Activated CD4-positive, alpha-beta memory T cell treated with anti-CD3 and anti-CD28 coated beads, Interleukin-2, amount 10 ng/mL, durations not matched to agents 7 days and 5 days (primary cell): ENCODE data around the gene RETREG1. TPM values are rescaled to one million over a fixed set of nuclear protein-coding genes. Genes with fewer than 3 reads are reported as not detected.
"Not testable (repeated sequence)": the region's sequence is repeated elsewhere in the genome, so short reads cannot be mapped to it uniquely, and the experiment has no call there.

Experiments used
- CTCF ChIA-PET: fragments of 350-600 bp; sonication (Branson Sonifier 250); formaldehyde crosslinking; loops from one replicate; lab custom pipeline; 2021; ENCODE audit warnings: antibody characterized with exemption, inconsistent platforms; lab: Charles Lee
- POLR2A ChIA-PET: fragments of 350-600 bp; sonication (Branson Sonifier 250); formaldehyde crosslinking; loops from one replicate; lab custom pipeline; 2021; ENCODE audit warnings: antibody characterized with exemption; lab: Charles Lee
- DNase-seq: peaks from one replicate; pipeline ENCODE4 v3.0.0-alpha.2; 2020
- H3K27ac Mint-ChIP-seq: one replicate; pipeline ENCODE4 v1.8.0; 2021; ENCODE audit warnings: mild to moderate bottlenecking, mixed read lengths
- H3K27me3 Mint-ChIP-seq: one replicate; pipeline ENCODE4 v1.8.0; 2021; ENCODE audit warnings: mixed read lengths
- H3K36me3 Mint-ChIP-seq: one replicate; pipeline ENCODE4 v1.8.0; 2021; ENCODE audit warnings: low read depth, mixed read lengths
- H3K4me1 Mint-ChIP-seq: one replicate; pipeline ENCODE4 v1.8.0; 2021; ENCODE audit warnings: mixed read lengths
- H3K4me3 Mint-ChIP-seq: one replicate; pipeline ENCODE4 v1.8.0; 2021; ENCODE audit warnings: mild to moderate bottlenecking, mixed read lengths
- H3K9me3 Mint-ChIP-seq: one replicate; pipeline ENCODE4 v1.8.0; 2021; ENCODE audit warnings: mixed read lengths
- total RNA-seq, 2 experiments: library from RNA; stranded (reverse); gene quantifications; one replicate each; pipeline ENCODE4 v1.2.3, GENCODE V29; 2021

The RETREG1 gene
- total RNA-seq, 2 experiments from 2014 or later = 15.1 to 17.3 TPM

- peak overlapping the region; percentile 28 for H3K4me3 Mint-ChIP-seq
Measured at GRCh38 chr5:16456103-16456832, 160.5 kb downstream of the RETREG1 start.

GRCh38 chr5:16455668-16456067 lies 161.1 kb downstream of the RETREG1 start:
- no peaks in the 10 kb centered on the region for H3K27me3 Mint-ChIP-seq
- DNase-seq = no peak
- peak overlapping the region; percentile 80 for H3K27ac Mint-ChIP-seq
- POLR2A ChIA-PET = interaction anchor here (0.6 to 2.0 kb wide), 4 partner anchors 9 to 19 kb away, joined by 3 to 10 read pairs (median 6); partner anchors contain the start of gene ZNF622
- peak overlapping the region; percentile 28 for H3K4me3 Mint-ChIP-seq
- CTCF ChIA-PET = interaction anchor here (1.0 to 4.6 kb wide), 8 partner anchors 9 to 295 kb away, joined by 3 to 48 read pairs (median 10); partner anchors contain the start of gene ZNF622
- H3K36me3 Mint-ChIP-seq = peaks cover 75% of the 10 kb centered on the region
- H3K9me3 Mint-ChIP-seq = no peaks in the 10 kb centered on the region
- H3K4me1 Mint-ChIP-seq = peaks cover 45% of the 10 kb centered on the region

More at GRCh38 chr5:16456103-16456832, 160.5 kb downstream of the RETREG1 start:
- Mint-ChIP-seq H3K4me1 (peaks cover 51% of the 10 kb centered on the region), H3K27ac (peak overlapping the region; percentile 80), H3K27me3 (no peaks in the 10 kb centered on the region), H3K36me3 (peaks cover 75% of the 10 kb centered on the region), H3K9me3 (no peaks in the 10 kb centered on the region)
- ChIA-PET CTCF (interaction anchor here (0.8 to 4.6 kb wide), 11 partner anchors 9 to 295 kb away, joined by 3 to 48 read pairs (median 4); partner anchors contain the start of genes RETREG1 and ZNF622), POLR2A (interaction anchor here (0.9 to 2.0 kb wide), 4 partner anchors 9 to 11 kb away, joined by 5 to 10 read pairs (median 6); partner anchors contain the start of gene ZNF622)
- DNase-seq = peak; percentile 49

- ChIA-PET POLR2A (interaction anchor here (2.0 kb wide), 1 partner anchor 13 kb away, joined by 6 read pairs; no protein-coding TSS in a partner anchor), CTCF (interaction anchor here (0.6 to 4.6 kb wide), 5 partner anchors 15 to 294 kb away, joined by 3 to 48 read pairs (median 3); no protein-coding TSS in a partner anchor)
- peaks cover 38% of the 10 kb centered on the region for H3K4me1 Mint-ChIP-seq
- no peak overlapping the region for H3K4me3 Mint-ChIP-seq
- H3K27me3 Mint-ChIP-seq = no peaks in the 10 kb centered on the region
- no peak for DNase-seq
- H3K36me3 Mint-ChIP-seq = peaks cover 80% of the 10 kb centered on the region
- H3K9me3 Mint-ChIP-seq = no peaks in the 10 kb centered on the region
- H3K27ac Mint-ChIP-seq = no peak overlapping the region
Measured at GRCh38 chr5:16454686-16455085, 162.1 kb downstream of the RETREG1 start.

- Mint-ChIP-seq H3K27me3 (no peaks in the 10 kb centered on the region), H3K9me3 (no peaks in the 10 kb centered on the region), H3K4me3 (no peak overlapping the region), H3K36me3 (peaks cover 82% of the 10 kb centered on the region), H3K27ac (no peak overlapping the region), H3K4me1 (peaks cover 31% of the 10 kb centered on the region)
- POLR2A ChIA-PET = no interaction called here
- DNase-seq = no peak
- CTCF ChIA-PET = interaction anchor here (2.4 kb wide), 1 partner anchor 293 kb away, joined by 9 read pairs; no protein-coding TSS in a partner anchor
Measured at GRCh38 chr5:16453609-16454008, 163.2 kb downstream of the RETREG1 start.

GRCh38 chr5:16450163-16450562 lies 166.6 kb downstream of the RETREG1 start:
- Mint-ChIP-seq H3K4me3 (no peak overlapping the region), H3K27me3 (no peaks in the 10 kb centered on the region), H3K4me1 (peaks cover 6% of the 10 kb centered on the region), H3K27ac (no peak overlapping the region), H3K9me3 (no peaks in the 10 kb centered on the region), H3K36me3 (peaks cover 68% of the 10 kb centered on the region)
- no peak for DNase-seq
- ChIA-PET CTCF (no interaction called here), POLR2A (no interaction called here)

- H3K36me3 Mint-ChIP-seq = peaks cover 47% of the 10 kb centered on the region
- POLR2A ChIA-PET = interaction anchor here (0.9 to 1.4 kb wide), 2 partner anchors 9 to 18 kb away, joined by 3 to 10 read pairs; no protein-coding TSS in a partner anchor
- no peaks in the 10 kb centered on the region for H3K4me1 Mint-ChIP-seq
- no peak for DNase-seq
- CTCF ChIA-PET = interaction anchor here (3.6 kb wide), 1 partner anchor 10 kb away, joined by 20 read pairs; no protein-coding TSS in a partner anchor
- no peaks in the 10 kb centered on the region for H3K9me3 Mint-ChIP-seq
- H3K27ac Mint-ChIP-seq = no peak overlapping the region
- no peaks in the 10 kb centered on the region for H3K27me3 Mint-ChIP-seq
- no peak overlapping the region for H3K4me3 Mint-ChIP-seq
Measured at GRCh38 chr5:16446993-16447392, 169.8 kb downstream of the RETREG1 start.

- H3K4me1 Mint-ChIP-seq = no peaks in the 10 kb centered on the region
- POLR2A ChIA-PET = no interaction called here
- CTCF ChIA-PET = interaction anchor here (1.0 kb wide), 1 partner anchor 19 kb away, joined by 3 read pairs; no protein-coding TSS in a partner anchor
- no peak overlapping the region for H3K4me3 Mint-ChIP-seq
- H3K27ac Mint-ChIP-seq = no peak overlapping the region
- no peaks in the 10 kb centered on the region for H3K36me3 Mint-ChIP-seq
- DNase-seq = no peak
- H3K9me3 Mint-ChIP-seq = no peaks in the 10 kb centered on the region
- peaks cover 3% of the 10 kb centered on the region for H3K27me3 Mint-ChIP-seq
Measured at GRCh38 chr5:16437977-16438376, 178.8 kb downstream of the RETREG1 start.

- POLR2A ChIA-PET, H3K27ac Mint-ChIP-seq, H3K4me3 Mint-ChIP-seq, CTCF ChIA-PET, H3K27me3 Mint-ChIP-seq, H3K36me3 Mint-ChIP-seq, H3K4me1 Mint-ChIP-seq, DNase-seq, H3K9me3 Mint-ChIP-seq: not testable (repeated sequence)
Measured at GRCh38 chr5:16436065-16436682, 180.6 kb downstream of the RETREG1 start.

- H3K9me3 Mint-ChIP-seq = no peaks in the 10 kb centered on the region
- H3K4me3 Mint-ChIP-seq = no peak overlapping the region
- H3K27me3 Mint-ChIP-seq = peaks cover 3% of the 10 kb centered on the region
- no peaks in the 10 kb centered on the region for H3K36me3 Mint-ChIP-seq
- no peak for DNase-seq
- CTCF ChIA-PET = no interaction called here
- no peak overlapping the region for H3K27ac Mint-ChIP-seq
- H3K4me1 Mint-ChIP-seq = no peaks in the 10 kb centered on the region
- POLR2A ChIA-PET = no interaction called here
Measured at GRCh38 chr5:16431490-16431889, 185.3 kb downstream of the RETREG1 start.

GRCh38 chr5:16430349-16431089 lies 186.3 kb downstream of the RETREG1 start:
- H3K9me3 Mint-ChIP-seq = no peaks in the 10 kb centered on the region
- H3K4me1 Mint-ChIP-seq = no peaks in the 10 kb centered on the region
- H3K27me3 Mint-ChIP-seq = peaks cover 3% of the 10 kb centered on the region
- no peak overlapping the region for H3K4me3 Mint-ChIP-seq
- H3K27ac Mint-ChIP-seq = no peak overlapping the region
- POLR2A ChIA-PET = no interaction called here
- CTCF ChIA-PET = no interaction called here
- no peaks in the 10 kb centered on the region for H3K36me3 Mint-ChIP-seq
- no peak for DNase-seq

GRCh38 chr5:16428359-16428758 lies 188.4 kb downstream of the RETREG1 start:
- DNase-seq = no peak
- Mint-ChIP-seq H3K4me3 (no peak overlapping the region), H3K27ac (no peak overlapping the region), H3K27me3 (no peaks in the 10 kb centered on the region), H3K9me3 (no peaks in the 10 kb centered on the region), H3K36me3 (no peaks in the 10 kb centered on the region), H3K4me1 (no peaks in the 10 kb centered on the region)
- CTCF ChIA-PET = no interaction called here
- POLR2A ChIA-PET = no interaction called here

- no peak overlapping the region for H3K4me3 Mint-ChIP-seq
Measured at GRCh38 chr5:16427587-16427986, 189.2 kb downstream of the RETREG1 start.

More at GRCh38 chr5:16427587-16427986, 189.2 kb downstream of the RETREG1 start:
- Mint-ChIP-seq H3K9me3 (no peaks in the 10 kb centered on the region), H3K27me3 (no peaks in the 10 kb centered on the region), H3K27ac (no peak overlapping the region), H3K4me1 (no peaks in the 10 kb centered on the region), H3K36me3 (no peaks in the 10 kb centered on the region)
- DNase-seq = no peak
- ChIA-PET CTCF (no interaction called here), POLR2A (no interaction called here)
